Brain pericyte (primary cell): ENCODE data around the gene CD47.

Source experiments
- DNase-seq: peaks from one replicate; pipeline ENCODE4 v3.0.0-alpha.2; 2012; ENCODE audit warnings: low read depth, low spot score

The CD47 gene

DNA sequence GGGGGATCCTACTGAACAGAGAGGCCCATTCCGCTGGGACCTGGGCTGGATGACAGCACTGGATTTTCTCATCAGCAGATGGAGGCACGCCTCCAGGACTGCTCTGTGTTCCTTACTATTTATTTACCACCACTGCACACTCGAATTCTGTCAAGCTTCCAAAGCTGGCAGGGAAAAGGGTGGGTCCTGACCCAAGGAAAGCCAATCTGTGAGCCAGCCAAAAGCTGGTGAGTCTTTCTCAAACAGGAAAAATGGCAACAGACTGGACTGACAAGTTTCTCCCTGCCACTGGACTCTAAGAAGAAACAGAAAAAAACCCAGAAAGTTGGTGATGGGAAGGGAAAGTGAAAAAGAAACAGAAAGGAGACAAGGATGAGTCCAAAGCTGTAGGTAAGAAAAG, 37.8 kb downstream of the CD47 start:
- DNase-seq, result no peak

DNA sequence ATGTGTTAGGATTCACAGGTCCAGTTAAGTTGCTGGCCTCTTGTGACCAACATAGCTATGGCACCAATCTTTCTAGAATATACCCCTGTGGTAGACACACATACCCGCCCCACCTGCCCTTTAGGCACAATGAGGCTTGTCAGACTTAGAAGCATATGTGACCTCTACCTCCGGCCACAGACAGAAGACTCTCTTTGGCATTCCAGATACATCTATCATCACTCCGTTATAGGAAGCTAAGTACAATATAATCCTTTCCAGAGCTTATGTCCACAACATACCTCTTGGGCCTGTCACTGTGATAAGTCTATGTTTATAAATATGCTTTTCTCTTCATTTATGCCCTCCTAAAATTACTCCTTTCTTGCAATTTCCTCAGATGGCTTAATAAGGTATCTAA, 39.8 kb downstream of the CD47 start:
- no peak for DNase-seq

- no peak for DNase-seq
Observed at GRCh38 chr3:108047987-108048386, 42.8 kb downstream of the CD47 start.

- no peak for DNase-seq
Observed at GRCh38 chr3:108046247-108046646, 44.6 kb downstream of the CD47 start.

DNA sequence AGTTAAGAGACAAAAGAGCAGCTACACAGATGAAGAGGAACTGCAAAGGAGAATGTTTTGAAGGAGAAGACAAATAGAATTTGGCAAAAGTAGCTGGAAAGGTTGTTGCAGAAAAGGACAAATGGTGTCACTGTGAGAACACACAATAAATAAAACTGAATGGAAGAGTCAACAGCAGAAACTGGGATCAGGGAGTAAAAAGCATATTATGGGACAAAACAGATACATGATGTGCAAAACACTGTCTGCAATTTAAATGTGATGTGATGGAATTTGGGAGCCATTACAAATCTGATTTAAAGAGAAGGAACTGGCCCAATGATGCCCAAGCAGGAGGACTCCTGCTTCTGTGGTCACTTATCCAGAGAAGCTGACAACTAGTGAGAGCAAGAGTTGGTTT, 46.1 kb downstream of the CD47 start:
- DNase-seq, result no peak

- DNase-seq, result no peak
Observed at GRCh38 chr3:108042300-108042699, 48.5 kb downstream of the CD47 start.

DNA sequence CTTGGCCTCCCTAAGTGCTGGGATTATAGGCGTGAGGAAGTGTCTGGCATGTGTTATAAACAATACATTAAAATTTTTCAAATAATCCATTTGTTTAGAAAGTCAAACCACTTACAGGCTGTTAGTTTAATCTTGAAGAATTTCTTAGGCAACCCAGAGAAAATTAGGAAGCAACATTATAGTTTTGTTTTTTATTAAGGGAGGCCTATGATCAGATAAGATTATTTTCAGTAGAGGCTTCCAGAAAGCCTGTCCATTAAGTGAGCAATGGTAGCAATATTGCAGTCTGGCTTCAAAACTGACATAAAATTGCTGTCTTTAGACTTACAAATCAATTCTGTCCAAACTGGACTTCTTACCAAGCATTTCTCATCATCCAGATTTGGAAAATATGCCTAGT, 49.6 kb downstream of the CD47 start:
- no peak for DNase-seq

GRCh38 chr3:108037770-108038169, 53.1 kb downstream of the CD47 start:
- no peak for DNase-seq

DNA sequence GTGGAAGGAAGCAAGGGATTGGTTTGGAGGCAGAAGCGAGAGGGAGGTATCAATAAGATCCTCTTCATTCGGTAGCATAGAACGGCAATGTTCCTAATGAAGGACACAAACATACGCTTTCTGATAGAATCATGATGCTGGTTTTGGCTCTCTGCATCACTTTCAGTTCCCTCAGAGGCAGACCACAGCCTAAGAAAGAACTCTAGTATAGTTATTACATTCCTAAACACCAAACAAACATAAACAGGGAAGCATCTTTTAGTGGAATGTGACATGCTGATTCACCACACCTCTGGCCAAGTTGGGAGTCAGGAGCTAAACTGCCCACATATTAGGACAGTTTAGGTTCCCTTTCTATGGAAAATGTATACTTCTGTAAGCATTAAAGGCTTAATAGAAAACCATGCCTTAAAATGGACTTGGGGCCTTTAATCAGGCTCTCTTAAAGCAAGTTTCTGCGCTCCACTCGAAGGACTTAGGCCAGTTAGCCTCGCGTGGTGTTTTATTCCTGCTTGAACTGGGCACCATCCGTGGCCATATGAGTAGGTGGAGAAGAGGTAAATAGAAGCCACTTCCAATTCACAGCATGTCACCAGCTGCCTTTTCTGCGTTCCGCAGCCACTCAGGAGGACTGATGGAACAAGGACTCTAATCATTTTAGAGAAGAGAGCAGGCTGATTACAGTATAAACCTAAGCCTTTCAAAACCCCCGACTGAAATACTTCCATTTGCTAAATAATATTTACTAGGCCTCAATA, 53.7 kb downstream of the CD47 start:
- no peak for DNase-seq

DNA sequence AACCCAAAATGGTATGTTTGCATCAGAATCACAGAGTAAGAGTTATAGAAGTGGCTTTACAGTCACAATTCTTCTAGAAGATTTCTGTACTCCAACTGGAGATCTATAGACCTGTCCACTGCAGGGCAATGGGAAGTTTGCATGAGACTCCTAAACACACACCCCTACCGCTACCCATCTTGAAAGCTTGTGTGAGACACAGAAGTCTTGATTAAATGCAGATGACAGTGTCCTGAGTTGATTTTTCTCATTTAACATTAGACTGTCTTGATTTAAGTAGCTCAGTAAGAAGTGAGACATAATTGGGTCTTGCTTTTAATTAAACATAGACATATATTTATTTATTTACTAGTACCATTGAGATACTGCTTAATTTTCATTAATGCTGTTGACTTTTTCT, 54.4 kb downstream of the CD47 start:
- no peak for DNase-seq

DNA sequence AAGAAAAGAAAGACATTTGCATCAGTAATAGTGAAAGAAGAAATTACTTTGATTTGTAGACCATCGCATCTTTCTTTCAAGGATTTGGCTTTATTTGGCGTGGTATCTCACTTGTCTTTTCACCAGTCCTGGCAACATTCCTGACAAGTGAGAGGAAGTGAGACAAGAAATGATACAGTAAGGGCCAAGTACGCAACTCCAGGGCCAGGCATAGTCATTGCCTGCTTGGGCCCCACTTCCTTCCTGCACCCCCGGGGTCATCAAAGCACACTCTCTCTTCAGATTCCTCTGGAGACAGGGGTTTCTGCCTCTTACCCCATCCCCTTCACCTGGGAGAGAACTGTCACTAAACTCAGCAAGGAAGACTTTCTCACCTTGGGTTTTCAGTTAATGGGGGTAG, 55.1 kb downstream of the CD47 start:
- no peak for DNase-seq

DNA sequence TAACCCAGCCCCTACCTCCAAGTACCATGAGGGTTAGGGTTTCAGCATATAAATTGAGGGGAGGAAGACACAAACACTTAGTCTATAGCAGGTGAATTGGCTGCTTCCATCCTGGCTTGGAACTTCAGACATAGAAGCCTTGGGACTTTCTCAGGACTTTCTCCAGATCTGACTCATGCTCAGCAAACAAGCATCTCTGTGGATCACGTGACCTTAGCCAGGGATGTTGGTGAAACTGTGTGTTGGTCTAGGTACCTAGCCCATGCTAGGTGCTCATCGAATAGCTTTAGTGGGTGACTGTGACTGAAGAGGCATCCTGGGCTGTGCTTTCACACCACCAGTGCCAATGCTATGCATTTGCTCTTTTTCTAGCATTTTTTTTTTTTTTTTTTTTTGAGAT, 58.9 kb downstream of the CD47 start:
- no peak for DNase-seq

GRCh38 chr3:108030960-108031359, 59.9 kb downstream of the CD47 start:
- DNase-seq, result no peak

DNA sequence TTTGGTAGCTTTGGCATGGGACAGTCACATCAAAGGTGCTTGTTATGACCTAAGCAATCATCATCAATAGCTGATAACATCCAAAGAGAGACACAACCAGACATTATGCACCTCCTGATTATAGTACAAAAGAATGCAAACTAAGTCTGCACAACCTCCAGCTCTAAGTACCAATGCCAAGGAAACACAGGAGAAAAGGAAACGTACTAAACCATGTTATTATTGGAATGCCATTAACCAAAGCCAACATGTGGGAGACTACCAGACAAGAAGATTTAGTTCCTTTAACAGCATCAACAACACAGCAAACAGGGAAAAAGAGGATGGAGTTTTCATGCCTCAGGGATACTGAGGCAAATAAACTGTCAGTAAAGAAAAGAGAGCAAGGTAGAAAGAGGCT, 61.4 kb downstream of the CD47 start:
- no peak for DNase-seq

DNA sequence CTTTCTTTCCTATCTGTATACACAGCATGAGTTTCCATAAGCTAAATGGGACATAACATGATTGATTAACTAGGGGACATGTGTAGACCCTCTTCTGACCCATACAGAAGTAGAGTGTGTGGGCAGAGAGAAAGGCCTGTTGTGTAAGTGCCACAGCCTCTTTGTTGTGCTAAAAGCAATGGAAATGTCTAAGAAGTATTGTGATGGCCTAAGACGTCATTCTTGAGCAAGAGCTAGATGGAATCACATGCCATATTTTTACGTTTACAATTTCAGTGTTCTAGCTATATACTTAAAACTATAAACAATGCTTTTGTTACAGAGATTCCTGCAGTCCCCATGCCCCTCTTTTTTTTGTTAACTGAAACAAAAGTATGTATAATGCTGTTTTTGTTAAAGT, 61.9 kb downstream of the CD47 start:
- no peak for DNase-seq

- DNase-seq, result no peak
Observed at GRCh38 chr3:108025177-108025576, 65.7 kb downstream of the CD47 start.

DNA sequence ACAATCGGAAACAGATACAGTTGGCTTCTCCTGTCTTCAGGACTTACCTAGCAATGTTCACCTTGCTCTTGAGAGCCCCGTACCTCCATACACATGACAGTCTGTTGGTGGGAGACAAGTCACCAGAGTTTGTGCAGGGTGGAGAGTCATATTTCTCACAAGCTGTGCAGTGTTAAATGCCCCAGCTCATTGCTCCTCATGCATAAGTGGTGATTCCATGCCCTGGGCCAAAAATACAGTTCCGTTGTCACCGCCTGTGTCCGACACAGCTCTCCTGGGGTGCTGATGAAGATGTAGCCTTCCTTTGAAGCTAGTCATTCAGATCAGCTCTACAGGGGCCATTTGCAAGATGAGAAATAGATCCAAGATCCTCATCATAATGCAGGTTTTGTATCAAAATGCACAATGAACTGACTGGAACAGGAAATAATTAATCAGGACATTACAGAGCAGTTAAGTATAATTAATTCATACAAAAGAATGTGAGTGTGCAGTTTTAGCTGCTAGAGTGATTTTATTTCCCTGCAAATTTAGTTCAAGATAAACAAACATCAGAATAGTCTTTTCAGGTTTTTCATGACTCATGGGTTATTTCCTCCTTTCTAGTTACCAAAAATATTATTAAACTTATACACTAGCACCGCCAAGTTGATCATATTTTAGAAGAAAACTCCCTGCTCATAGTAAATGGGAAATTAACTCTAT, 66.5 kb downstream of the CD47 start:
- DNase-seq, result no peak

DNA sequence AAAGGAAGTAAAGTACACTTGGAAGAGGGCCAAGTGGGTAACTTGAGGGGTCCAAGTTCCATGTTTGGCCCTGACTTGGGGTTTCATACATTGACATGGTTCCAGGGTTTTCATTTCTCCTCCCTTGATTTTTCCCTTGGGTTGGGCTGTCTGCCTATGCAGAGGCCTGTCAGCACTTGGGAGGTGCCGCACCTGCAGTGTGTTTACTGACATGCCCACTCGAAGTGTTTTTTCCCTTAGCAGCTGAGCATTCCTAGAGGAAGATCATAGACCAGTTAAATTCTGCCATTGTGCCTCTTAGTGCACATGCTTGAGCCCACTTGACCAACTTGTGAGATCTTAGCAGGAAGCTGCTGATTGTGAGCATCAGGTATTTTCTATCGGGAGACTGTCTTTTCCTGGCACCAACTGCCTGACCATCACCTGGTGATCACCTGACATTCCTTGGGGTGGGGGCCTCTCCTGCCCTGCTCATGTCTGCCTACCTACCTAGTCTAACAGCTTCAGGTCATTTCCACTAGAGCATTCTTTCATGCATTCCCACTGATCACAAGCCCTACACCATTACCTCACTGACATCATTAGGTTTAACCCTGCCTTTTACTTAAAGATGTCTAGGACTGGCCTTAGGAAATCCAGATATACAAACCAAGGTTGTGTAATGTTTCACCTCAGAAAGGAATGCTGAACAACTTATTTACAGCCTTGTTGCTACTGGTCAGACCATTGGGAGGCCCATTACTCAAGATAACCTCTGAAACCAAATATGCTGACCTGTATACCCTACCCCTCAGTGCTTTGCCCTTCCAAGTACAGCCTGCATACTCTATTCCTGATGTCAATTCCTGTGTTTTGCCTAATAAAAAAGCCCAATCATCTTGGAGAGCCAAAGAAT, 68.3 kb downstream of the CD47 start:
- no peak for DNase-seq

- no peak for DNase-seq
Observed at GRCh38 chr3:108021533-108021932, 69.3 kb downstream of the CD47 start.

- DNase-seq, result no peak
Observed at GRCh38 chr3:108021131-108021530, 69.7 kb downstream of the CD47 start.

DNA sequence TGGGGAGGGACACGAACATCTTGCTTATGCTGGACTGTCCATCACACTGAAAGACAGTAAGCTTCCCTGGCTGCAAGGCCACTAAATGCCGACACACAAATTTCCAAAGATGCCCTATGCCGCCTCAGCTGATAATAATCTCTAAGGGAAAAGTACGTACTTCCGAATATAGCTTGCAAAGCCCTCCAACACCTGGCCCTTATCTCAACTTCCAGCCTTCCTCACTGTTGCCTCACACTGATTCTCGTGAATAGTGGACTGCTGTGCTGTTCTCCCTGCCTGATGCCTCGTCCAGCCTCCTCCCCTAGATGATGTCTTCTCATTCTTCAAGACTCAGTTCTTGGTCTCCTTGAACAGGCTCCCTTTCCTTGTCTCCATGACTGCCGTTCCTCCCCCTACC, 72.3 kb downstream of the CD47 start:
- DNase-seq, result no peak

GRCh38 chr3:108017587-108017986, 73.2 kb downstream of the CD47 start:
- no peak for DNase-seq
